HepG2 (cell line): ENCODE data around the gene AGTPBP1. TPM values are rescaled to one million over a fixed set of nuclear protein-coding genes. Genes with fewer than 3 reads are reported as not detected.

Experiments
- CCDC6 ChIP-seq: sonication (generic); formaldehyde crosslinking; IDR thresholded peaks from 2 replicates; pipeline ENCODE4 v1.8.1; 2022; ENCODE audit warnings: mild to moderate bottlenecking, missing genetic modification reagents, moderate library complexity
- FOXM1 ChIP-seq: sonication (generic); formaldehyde crosslinking; IDR thresholded peaks from 2 replicates; pipeline ENCODE4 v1.5.0; 2020; ENCODE audit warnings: missing genetic modification reagents
- GABPB1 ChIP-seq: IDR thresholded peaks from 2 replicates; pipeline ENCODE4 v1.6.1; 2016; ENCODE audit warnings: mild to moderate bottlenecking, missing genetic modification reagents, moderate library complexity, missing compliant biosample characterization
- HES4 ChIP-seq: sonication (generic); formaldehyde crosslinking; IDR thresholded peaks from 2 replicates; pipeline ENCODE4 v1.9.0; 2021; ENCODE audit warnings: mild to moderate bottlenecking, missing genetic modification reagents, borderline replicate concordance
- KMT2B ChIP-seq: IDR thresholded peaks from 2 replicates; pipeline ENCODE4 v1.6.1; 2016; ENCODE audit warnings: missing genetic modification reagents, missing compliant biosample characterization
- MTA3 ChIP-seq: sonication (generic); formaldehyde crosslinking; IDR thresholded peaks from 2 replicates; pipeline ENCODE4 v1.4.0; 2020; ENCODE audit warnings: missing genetic modification reagents
- RAD21 ChIP-seq: fragments of 450-650 bp; formaldehyde crosslinking; IDR thresholded peaks from 2 replicates; pipeline ENCODE4 v1.5.0; 2020; ENCODE audit warnings: mild to moderate bottlenecking
- SMAD1 ChIP-seq: sonication (generic); formaldehyde crosslinking; IDR thresholded peaks from 2 replicates; pipeline ENCODE4 v1.4.0; 2020; ENCODE audit warnings: missing genetic modification reagents, low read depth, mild to moderate bottlenecking, borderline replicate concordance
- SP140L ChIP-seq: sonication (generic); formaldehyde crosslinking; IDR thresholded peaks from 2 replicates; pipeline ENCODE4 v1.4.0; 2020; ENCODE audit warnings: missing genetic modification reagents, borderline replicate concordance
- THAP11 ChIP-seq: IDR thresholded peaks from 2 replicates; pipeline ENCODE4 v1.6.1; 2016; ENCODE audit warnings: missing biosample characterization, missing genetic modification reagents
- WIZ ChIP-seq: sonication (generic); formaldehyde crosslinking; IDR thresholded peaks from 2 replicates; pipeline ENCODE4 v1.5.1; 2020; ENCODE audit warnings: mild to moderate bottlenecking, missing genetic modification reagents
- ZFP62 ChIP-seq: sonication (generic); formaldehyde crosslinking; IDR thresholded peaks from 2 replicates; pipeline ENCODE4 v1.4.0; 2020; ENCODE audit warnings: missing genetic modification reagents
- ZNF10 ChIP-seq: sonication (generic); formaldehyde crosslinking; IDR thresholded peaks from 2 replicates; pipeline ENCODE4 v1.4.0; 2020; ENCODE audit warnings: mild to moderate bottlenecking, low read depth, missing genetic modification reagents, borderline replicate concordance
- ZNF30 ChIP-seq: sonication (generic); formaldehyde crosslinking; IDR thresholded peaks from 2 replicates; pipeline ENCODE4 v1.5.0; 2020; ENCODE audit warnings: mild to moderate bottlenecking, missing genetic modification reagents
- ZSCAN22 ChIP-seq: sonication (generic); formaldehyde crosslinking; IDR thresholded peaks from 2 replicates; pipeline ENCODE4 v1.4.0; 2020; ENCODE audit warnings: mild to moderate bottlenecking, missing genetic modification reagents
- polyA plus RNA-seq, 8 experiments: library from polyadenylated mRNA; depleted of rRNA in 3 of 8; stranded (reverse) in 7 of 8; unstranded in 1 of 8; fragments of >200 nt; fragmentation: Illumina TruSeq in 4 of 8; extraction: Trizol in 4 of 8; gene quantifications; 2 replicates each; pipeline versions ENCODE4 v1.2.1 to v1.2.3, GENCODE V29; 2011 to 2016; ENCODE audit warnings: low read depth in 4 of 8, missing spikeins in 1 of 8, mixed read lengths in 1 of 8; ENCODE audit not compliant: insufficient read depth in 1 of 8
- total RNA-seq, 5 experiments: library from RNA; depleted of rRNA; stranded (reverse); fragments of >200 nt; fragmentation: Illumina TruSeq; extraction: Trizol; gene quantifications; 2 replicates each; pipeline ENCODE4 v1.2.3, GENCODE V29; 2016; ENCODE audit warnings: low read depth in 1 of 5
- TF ChIP-seq, protein P1 (sequence below): sonication (generic); formaldehyde crosslinking; IDR thresholded peaks from 2 replicates; pipeline ENCODE4 v1.9.0; 2021; ENCODE audit warnings: mild to moderate bottlenecking, missing genetic modification reagents
- TF ChIP-seq, protein P2 (sequence below): IDR thresholded peaks from 2 replicates; pipeline ENCODE4 v1.6.1; 2016; ENCODE audit warnings: low read depth, borderline replicate concordance
- TF ChIP-seq, protein P3 (sequence below): sonication (generic); formaldehyde crosslinking; IDR thresholded peaks from 2 replicates; pipeline ENCODE4 v1.4.0; 2020; ENCODE audit warnings: mild to moderate bottlenecking, low read depth, missing genetic modification reagents
- TF ChIP-seq, protein P4 (sequence below): sonication (generic); formaldehyde crosslinking; IDR thresholded peaks from 2 replicates; pipeline ENCODE4 v1.8.1; 2023; ENCODE audit warnings: missing genetic modification reagents, inconsistent platforms, borderline replicate concordance
- TF ChIP-seq, protein P5 (sequence below): sonication (generic); formaldehyde crosslinking; IDR thresholded peaks from 2 replicates; pipeline ENCODE4 v1.5.0; 2020; ENCODE audit warnings: missing genetic modification reagents

Gene AGTPBP1
- total and polyA plus RNA-seq, 2 of the 13 experiments (the other 11 are each of a cell fraction or from before 2014, with no cell fraction given), result 9.7 to 22.3 TPM

DNA sequence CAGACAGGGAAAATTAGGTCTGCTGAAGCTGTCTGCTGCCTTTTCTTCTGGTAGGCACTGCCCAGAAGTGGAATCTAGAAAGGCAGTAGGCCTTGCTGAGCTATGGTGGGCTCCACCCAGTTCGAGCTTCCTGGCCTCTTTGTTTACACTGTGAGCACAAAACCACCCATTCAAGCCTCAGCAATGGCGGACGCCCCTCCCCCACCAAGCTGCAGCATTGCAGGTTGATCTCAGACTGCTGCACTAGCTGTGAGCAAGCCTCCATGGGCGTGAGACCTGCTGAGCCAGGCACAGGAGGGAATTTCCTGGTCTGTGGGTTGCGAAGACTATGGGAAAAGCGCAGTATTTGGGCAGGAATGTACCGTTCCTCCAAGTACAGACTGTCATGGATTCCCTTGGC, 18.5 kb downstream of the AGTPBP1 start (continued):
- TF ChIP-seq, protein P1, sequence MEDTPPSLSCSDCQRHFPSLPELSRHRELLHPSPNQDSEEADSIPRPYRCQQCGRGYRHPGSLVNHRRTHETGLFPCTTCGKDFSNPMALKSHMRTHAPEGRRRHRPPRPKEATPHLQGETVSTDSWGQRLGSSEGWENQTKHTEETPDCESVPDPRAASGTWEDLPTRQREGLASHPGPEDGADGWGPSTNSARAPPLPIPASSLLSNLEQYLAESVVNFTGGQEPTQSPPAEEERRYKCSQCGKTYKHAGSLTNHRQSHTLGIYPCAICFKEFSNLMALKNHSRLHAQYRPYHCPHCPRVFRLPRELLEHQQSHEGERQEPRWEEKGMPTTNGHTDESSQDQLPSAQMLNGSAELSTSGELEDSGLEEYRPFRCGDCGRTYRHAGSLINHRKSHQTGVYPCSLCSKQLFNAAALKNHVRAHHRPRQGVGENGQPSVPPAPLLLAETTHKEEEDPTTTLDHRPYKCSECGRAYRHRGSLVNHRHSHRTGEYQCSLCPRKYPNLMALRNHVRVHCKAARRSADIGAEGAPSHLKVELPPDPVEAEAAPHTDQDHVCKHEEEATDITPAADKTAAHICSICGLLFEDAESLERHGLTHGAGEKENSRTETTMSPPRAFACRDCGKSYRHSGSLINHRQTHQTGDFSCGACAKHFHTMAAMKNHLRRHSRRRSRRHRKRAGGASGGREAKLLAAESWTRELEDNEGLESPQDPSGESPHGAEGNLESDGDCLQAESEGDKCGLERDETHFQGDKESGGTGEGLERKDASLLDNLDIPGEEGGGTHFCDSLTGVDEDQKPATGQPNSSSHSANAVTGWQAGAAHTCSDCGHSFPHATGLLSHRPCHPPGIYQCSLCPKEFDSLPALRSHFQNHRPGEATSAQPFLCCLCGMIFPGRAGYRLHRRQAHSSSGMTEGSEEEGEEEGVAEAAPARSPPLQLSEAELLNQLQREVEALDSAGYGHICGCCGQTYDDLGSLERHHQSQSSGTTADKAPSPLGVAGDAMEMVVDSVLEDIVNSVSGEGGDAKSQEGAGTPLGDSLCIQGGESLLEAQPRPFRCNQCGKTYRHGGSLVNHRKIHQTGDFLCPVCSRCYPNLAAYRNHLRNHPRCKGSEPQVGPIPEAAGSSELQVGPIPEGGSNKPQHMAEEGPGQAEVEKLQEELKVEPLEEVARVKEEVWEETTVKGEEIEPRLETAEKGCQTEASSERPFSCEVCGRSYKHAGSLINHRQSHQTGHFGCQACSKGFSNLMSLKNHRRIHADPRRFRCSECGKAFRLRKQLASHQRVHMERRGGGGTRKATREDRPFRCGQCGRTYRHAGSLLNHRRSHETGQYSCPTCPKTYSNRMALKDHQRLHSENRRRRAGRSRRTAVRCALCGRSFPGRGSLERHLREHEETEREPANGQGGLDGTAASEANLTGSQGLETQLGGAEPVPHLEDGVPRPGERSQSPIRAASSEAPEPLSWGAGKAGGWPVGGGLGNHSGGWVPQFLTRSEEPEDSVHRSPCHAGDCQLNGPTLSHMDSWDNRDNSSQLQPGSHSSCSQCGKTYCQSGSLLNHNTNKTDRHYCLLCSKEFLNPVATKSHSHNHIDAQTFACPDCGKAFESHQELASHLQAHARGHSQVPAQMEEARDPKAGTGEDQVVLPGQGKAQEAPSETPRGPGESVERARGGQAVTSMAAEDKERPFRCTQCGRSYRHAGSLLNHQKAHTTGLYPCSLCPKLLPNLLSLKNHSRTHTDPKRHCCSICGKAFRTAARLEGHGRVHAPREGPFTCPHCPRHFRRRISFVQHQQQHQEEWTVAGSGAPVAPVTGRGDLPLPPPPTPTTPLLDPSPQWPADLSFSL (CRISPR knock-in tag), result no peak
- TF ChIP-seq, protein P2, sequence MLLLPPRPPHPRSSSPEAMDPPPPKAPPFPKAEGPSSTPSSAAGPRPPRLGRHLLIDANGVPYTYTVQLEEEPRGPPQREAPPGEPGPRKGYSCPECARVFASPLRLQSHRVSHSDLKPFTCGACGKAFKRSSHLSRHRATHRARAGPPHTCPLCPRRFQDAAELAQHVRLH (CRISPR knock-in tag), result no peak
- no peak for TF ChIP-seq MTA3 (CRISPR knock-in tag)
- no peak for TF ChIP-seq ZNF30 (CRISPR knock-in tag)
- TF ChIP-seq, protein P3, sequence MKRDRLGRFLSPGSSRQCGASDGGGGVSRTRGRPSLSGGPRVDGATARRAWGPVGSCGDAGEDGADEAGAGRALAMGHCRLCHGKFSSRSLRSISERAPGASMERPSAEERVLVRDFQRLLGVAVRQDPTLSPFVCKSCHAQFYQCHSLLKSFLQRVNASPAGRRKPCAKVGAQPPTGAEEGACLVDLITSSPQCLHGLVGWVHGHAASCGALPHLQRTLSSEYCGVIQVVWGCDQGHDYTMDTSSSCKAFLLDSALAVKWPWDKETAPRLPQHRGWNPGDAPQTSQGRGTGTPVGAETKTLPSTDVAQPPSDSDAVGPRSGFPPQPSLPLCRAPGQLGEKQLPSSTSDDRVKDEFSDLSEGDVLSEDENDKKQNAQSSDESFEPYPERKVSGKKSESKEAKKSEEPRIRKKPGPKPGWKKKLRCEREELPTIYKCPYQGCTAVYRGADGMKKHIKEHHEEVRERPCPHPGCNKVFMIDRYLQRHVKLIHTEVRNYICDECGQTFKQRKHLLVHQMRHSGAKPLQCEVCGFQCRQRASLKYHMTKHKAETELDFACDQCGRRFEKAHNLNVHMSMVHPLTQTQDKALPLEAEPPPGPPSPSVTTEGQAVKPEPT, result no peak
- TF ChIP-seq, protein P4, sequence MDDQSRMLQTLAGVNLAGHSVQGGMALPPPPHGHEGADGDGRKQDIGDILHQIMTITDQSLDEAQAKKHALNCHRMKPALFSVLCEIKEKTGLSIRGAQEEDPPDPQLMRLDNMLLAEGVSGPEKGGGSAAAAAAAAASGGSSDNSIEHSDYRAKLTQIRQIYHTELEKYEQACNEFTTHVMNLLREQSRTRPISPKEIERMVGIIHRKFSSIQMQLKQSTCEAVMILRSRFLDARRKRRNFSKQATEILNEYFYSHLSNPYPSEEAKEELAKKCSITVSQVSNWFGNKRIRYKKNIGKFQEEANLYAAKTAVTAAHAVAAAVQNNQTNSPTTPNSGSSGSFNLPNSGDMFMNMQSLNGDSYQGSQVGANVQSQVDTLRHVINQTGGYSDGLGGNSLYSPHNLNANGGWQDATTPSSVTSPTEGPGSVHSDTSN (CRISPR knock-in tag), result no peak
- no peak for TF ChIP-seq ZFP62 (CRISPR knock-in tag)
- TF ChIP-seq, protein P5, sequence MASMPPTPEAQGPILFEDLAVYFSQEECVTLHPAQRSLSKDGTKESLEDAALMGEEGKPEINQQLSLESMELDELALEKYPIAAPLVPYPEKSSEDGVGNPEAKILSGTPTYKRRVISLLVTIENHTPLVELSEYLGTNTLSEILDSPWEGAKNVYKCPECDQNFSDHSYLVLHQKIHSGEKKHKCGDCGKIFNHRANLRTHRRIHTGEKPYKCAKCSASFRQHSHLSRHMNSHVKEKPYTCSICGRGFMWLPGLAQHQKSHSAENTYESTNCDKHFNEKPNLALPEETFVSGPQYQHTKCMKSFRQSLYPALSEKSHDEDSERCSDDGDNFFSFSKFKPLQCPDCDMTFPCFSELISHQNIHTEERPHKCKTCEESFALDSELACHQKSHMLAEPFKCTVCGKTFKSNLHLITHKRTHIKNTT (CRISPR knock-in tag), result no peak
- peak; percentile 55 for TF ChIP-seq THAP11 (CRISPR knock-in tag)
- no peak for TF ChIP-seq HES4 (CRISPR knock-in tag)
- TF ChIP-seq GABPB1 (CRISPR knock-in tag), result 0 out of 2 replicates have a peak, but pooled peaks have one; percentile 36
- TF ChIP-seq WIZ (CRISPR knock-in tag), result no peak
- TF ChIP-seq ZNF10 (CRISPR knock-in tag), result no peak
- no peak for TF ChIP-seq SMAD1 (CRISPR knock-in tag)
- no peak for TF ChIP-seq FOXM1 (CRISPR knock-in tag)
- no peak for TF ChIP-seq ZSCAN22 (CRISPR knock-in tag)
- TF ChIP-seq CCDC6 (CRISPR knock-in tag), result no peak
- no peak for TF ChIP-seq SP140L (CRISPR knock-in tag)
- TF ChIP-seq KMT2B (CRISPR knock-in tag), result peak; percentile 44; the same call in 1 of the 2 replicates
- no peak for TF ChIP-seq RAD21
